Measurements from ENCODE around the gene WRAP73. TPM values are rescaled to one million over a fixed set of nuclear protein-coding genes. Genes with fewer than 3 reads are reported as not detected.

WRAP73 gene
- total RNA-seq, 1 donor from 2014 or later: 15.6 TPM

DNA sequence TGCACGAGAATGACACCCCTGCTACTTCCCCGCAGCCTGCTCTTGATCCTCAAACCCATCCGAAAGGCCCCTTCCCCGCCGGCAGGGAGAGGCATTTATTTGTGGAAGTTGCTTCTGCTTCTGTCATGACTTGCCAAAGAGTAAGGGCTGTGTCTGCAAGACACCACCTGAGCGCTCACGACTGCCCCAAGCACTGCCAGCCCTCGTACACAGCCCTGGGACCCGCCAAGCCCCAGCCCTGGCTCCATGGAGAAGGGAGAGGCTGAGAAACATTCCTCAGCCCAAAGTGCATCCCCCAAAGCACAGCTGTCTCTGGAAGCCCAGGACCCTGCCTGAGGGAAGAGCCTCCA, 31.4 kb downstream of the WRAP73 start:
- Histone ChIP-seq H4K20me1 (ENCODE audit: insufficient read depth, low read length) (peaks cover 13% of the 10 kb centered on the region), H3K9me3 (ENCODE audit: insufficient read depth, low read depth, low read length) (no peaks in the 10 kb centered on the region), H3K4me2 (ENCODE audit: low read length) (no peak overlapping the region), H3K9ac (ENCODE audit: low read length) (no peak overlapping the region), H3K4me3 (ENCODE audit: insufficient read depth, low read depth, low read length) (no peak overlapping the region), H2AFZ (ENCODE audit: low read depth, low read length) (no peak overlapping the region), H3K36me3 (ENCODE audit: insufficient read depth, low read length) (no peaks in the 10 kb centered on the region), H3K27ac (ENCODE audit: low read depth, low read length) (no peak overlapping the region), H3K79me2 (ENCODE audit: insufficient read depth, low read length) (peaks cover 4% of the 10 kb centered on the region), H3K4me1 (ENCODE audit: insufficient read depth, low read length) (peaks cover 14% of the 10 kb centered on the region), H3K27me3 (ENCODE audit: insufficient read depth, low read length) (peaks cover 4% of the 10 kb centered on the region)
- no peak for FAIRE-seq
- H3K36me3 Mint-ChIP-seq (ENCODE audit: low read depth, unreplicated experiment): peaks cover 2% of the 10 kb centered on the region
- TF ChIP-seq, protein P1, sequence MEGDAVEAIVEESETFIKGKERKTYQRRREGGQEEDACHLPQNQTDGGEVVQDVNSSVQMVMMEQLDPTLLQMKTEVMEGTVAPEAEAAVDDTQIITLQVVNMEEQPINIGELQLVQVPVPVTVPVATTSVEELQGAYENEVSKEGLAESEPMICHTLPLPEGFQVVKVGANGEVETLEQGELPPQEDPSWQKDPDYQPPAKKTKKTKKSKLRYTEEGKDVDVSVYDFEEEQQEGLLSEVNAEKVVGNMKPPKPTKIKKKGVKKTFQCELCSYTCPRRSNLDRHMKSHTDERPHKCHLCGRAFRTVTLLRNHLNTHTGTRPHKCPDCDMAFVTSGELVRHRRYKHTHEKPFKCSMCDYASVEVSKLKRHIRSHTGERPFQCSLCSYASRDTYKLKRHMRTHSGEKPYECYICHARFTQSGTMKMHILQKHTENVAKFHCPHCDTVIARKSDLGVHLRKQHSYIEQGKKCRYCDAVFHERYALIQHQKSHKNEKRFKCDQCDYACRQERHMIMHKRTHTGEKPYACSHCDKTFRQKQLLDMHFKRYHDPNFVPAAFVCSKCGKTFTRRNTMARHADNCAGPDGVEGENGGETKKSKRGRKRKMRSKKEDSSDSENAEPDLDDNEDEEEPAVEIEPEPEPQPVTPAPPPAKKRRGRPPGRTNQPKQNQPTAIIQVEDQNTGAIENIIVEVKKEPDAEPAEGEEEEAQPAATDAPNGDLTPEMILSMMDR (IDR thresholded peaks at IDR 0.05; ENCODE audit: insufficient read depth, low read depth, low read length): no peak
- TF ChIP-seq EZH2 (IDR thresholded peaks at IDR 0.05; ENCODE audit: insufficient read depth, low read length): no peak
- H3K9me3 Mint-ChIP-seq (ENCODE audit: unreplicated experiment): no peaks in the 10 kb centered on the region
- no peak overlapping the region for H3K4me3 Mint-ChIP-seq (ENCODE audit: unreplicated experiment)
- H3K27ac Mint-ChIP-seq (ENCODE audit: unreplicated experiment): no peak overlapping the region
- H3K4me1 Mint-ChIP-seq (ENCODE audit: low read depth, unreplicated experiment): peaks cover 12% of the 10 kb centered on the region
- H3K27me3 Mint-ChIP-seq (ENCODE audit: low read depth, unreplicated experiment): peaks cover 29% of the 10 kb centered on the region
- DNase-seq (ENCODE audit: low read depth): no peak

DNA sequence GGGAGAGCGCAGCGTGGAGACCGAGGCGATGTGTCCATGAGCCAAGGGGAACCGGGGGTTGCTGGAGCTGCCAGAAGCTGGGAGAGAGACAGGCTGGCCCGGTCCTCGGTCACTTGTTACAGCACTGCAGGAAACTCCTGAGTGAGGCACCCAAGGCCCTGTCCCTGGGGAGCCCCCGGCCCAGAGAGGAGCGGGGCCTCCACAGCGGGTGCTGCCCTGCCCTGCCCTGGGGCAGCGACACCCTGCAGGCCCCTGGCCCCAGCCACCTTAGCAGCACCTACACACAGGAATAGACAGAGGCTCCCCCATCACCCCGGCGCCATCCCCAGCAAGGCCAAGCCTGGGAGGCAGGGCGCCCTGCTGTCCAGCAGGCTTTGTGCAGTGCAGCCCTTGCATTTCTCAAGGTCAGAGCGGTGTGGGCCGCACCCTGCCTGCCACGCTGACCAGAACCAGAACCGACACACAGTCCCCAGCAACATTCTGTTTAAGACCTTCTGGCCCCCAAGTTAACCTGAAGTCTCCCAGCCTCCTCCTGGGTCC, 32.0 kb downstream of the WRAP73 start:
- FAIRE-seq: no peak

DNA sequence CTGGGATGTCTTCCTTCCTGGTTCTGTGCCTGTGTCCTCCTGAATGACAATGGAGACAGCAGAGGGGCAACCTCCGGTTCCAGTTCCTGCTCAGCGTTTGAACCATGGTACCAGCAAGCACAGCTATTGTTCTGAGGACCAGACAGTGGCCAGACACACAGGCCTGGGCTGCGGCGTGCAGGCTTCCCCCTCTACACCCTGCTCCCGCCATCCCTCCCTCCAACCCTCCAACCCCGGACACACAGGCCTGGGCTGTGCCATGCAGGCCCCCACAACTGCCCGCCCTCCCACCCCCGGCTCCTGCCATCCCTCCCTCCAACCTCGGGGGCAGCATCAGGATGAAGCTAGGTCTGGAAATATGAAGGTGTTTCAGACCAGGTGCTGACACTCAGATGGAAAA, 33.0 kb downstream of the WRAP73 start:
- FAIRE-seq: no peak

More for the DNA sequence above, 32.0 kb downstream of the WRAP73 start:
- DNase-seq (ENCODE audit: low read depth): no peak
- peaks cover 16% of the 10 kb centered on the region for H3K4me1 Mint-ChIP-seq (ENCODE audit: low read depth, unreplicated experiment)
- no peak for TF ChIP-seq EZH2 (IDR thresholded peaks at IDR 0.05; ENCODE audit: insufficient read depth, low read length)
- TF ChIP-seq, protein P1 (IDR thresholded peaks at IDR 0.05; ENCODE audit: insufficient read depth, low read depth, low read length): no peak
- H3K27ac ChIP-seq (ENCODE audit: low read depth, low read length): no peak overlapping the region
- H3K4me2 ChIP-seq (ENCODE audit: low read length): no peak overlapping the region
- peaks cover 7% of the 10 kb centered on the region for H4K20me1 ChIP-seq (ENCODE audit: insufficient read depth, low read length)
- no peak overlapping the region for H3K4me3 Mint-ChIP-seq (ENCODE audit: unreplicated experiment)
- H3K9me3 ChIP-seq (ENCODE audit: insufficient read depth, low read depth, low read length): no peaks in the 10 kb centered on the region
- H3K27me3 Mint-ChIP-seq (ENCODE audit: low read depth, unreplicated experiment): peaks cover 33% of the 10 kb centered on the region
- no peak overlapping the region for H3K27ac Mint-ChIP-seq (ENCODE audit: unreplicated experiment)
- no peak overlapping the region for H3K9ac ChIP-seq (ENCODE audit: low read length)
- H3K4me3 ChIP-seq (ENCODE audit: insufficient read depth, low read depth, low read length): no peak overlapping the region
- no peaks in the 10 kb centered on the region for H3K36me3 ChIP-seq (ENCODE audit: insufficient read depth, low read length)
- H3K9me3 Mint-ChIP-seq (ENCODE audit: unreplicated experiment): no peaks in the 10 kb centered on the region
- H3K4me1 ChIP-seq (ENCODE audit: insufficient read depth, low read length): peaks cover 15% of the 10 kb centered on the region
- no peak overlapping the region for H2AFZ ChIP-seq (ENCODE audit: low read depth, low read length)
- H3K36me3 Mint-ChIP-seq (ENCODE audit: low read depth, unreplicated experiment): peaks cover 2% of the 10 kb centered on the region
- peaks cover 7% of the 10 kb centered on the region for H3K27me3 ChIP-seq (ENCODE audit: insufficient read depth, low read length)
- no peaks in the 10 kb centered on the region for H3K79me2 ChIP-seq (ENCODE audit: insufficient read depth, low read length)

More for the DNA sequence above, 33.0 kb downstream of the WRAP73 start:
- no peak overlapping the region for H3K4me2 ChIP-seq (ENCODE audit: low read length)
- H3K36me3 ChIP-seq (ENCODE audit: insufficient read depth, low read length): no peaks in the 10 kb centered on the region
- no peak overlapping the region for H2AFZ ChIP-seq (ENCODE audit: low read depth, low read length)
- H3K9me3 ChIP-seq (ENCODE audit: insufficient read depth, low read depth, low read length): no peaks in the 10 kb centered on the region
- H3K4me3 Mint-ChIP-seq (ENCODE audit: unreplicated experiment): no peak overlapping the region
- DNase-seq (ENCODE audit: low read depth): no peak
- H3K27me3 Mint-ChIP-seq (ENCODE audit: low read depth, unreplicated experiment): peaks cover 33% of the 10 kb centered on the region
- no peaks in the 10 kb centered on the region for H3K79me2 ChIP-seq (ENCODE audit: insufficient read depth, low read length)
- H4K20me1 ChIP-seq (ENCODE audit: insufficient read depth, low read length): no peaks in the 10 kb centered on the region
- H3K9me3 Mint-ChIP-seq (ENCODE audit: unreplicated experiment): no peaks in the 10 kb centered on the region
- H3K27ac ChIP-seq (ENCODE audit: low read depth, low read length): no peak overlapping the region
- H3K4me3 ChIP-seq (ENCODE audit: insufficient read depth, low read depth, low read length): no peak overlapping the region
- TF ChIP-seq EZH2 (IDR thresholded peaks at IDR 0.05; ENCODE audit: insufficient read depth, low read length): no peak
- TF ChIP-seq, protein P1 (IDR thresholded peaks at IDR 0.05; ENCODE audit: insufficient read depth, low read depth, low read length): no peak
- H3K27ac Mint-ChIP-seq (ENCODE audit: unreplicated experiment): no peak overlapping the region
- peaks cover 16% of the 10 kb centered on the region for H3K4me1 Mint-ChIP-seq (ENCODE audit: low read depth, unreplicated experiment)
- no peaks in the 10 kb centered on the region for H3K36me3 Mint-ChIP-seq (ENCODE audit: low read depth, unreplicated experiment)
- H3K27me3 ChIP-seq (ENCODE audit: insufficient read depth, low read length): peaks cover 11% of the 10 kb centered on the region
- H3K4me1 ChIP-seq (ENCODE audit: insufficient read depth, low read length): peaks cover 22% of the 10 kb centered on the region
- no peak overlapping the region for H3K9ac ChIP-seq (ENCODE audit: low read length)
